Gastrocnemius medialis (tissue), 4 donors: ENCODE measurements around the gene ANKH. TPM values are rescaled to one million over a fixed set of nuclear protein-coding genes. Genes with fewer than 3 reads are reported as not detected.

ENCODE experiments used
- ATAC-seq, 2 donors: fragments of 150-250 bp; one replicate each; pipeline ENCODE4 v1.9.1; 2016
- DNase-seq, 2 donors: peaks; one replicate each; pipeline ENCODE4 v3.0.0-alpha.2; 2019
- H3K27ac ChIP-seq, 4 donors: fragments of 200-600 bp; sonication (generic); 1 replicate in 1 of 4; 2 replicates in 3 of 4; pipeline ENCODE4 v1.5.1; 2016 to 2018; ENCODE audit warnings: mild to moderate bottlenecking in 2 of 4, moderate library complexity in 1 of 4
- H3K27me3 ChIP-seq, 3 donors: fragments of 200-600 bp; sonication (generic) in 2 of 3; 1 replicate in 1 of 3; 2 replicates in 2 of 3; pipeline versions ENCODE4 v1.5.1 to v1.6.0; 2016 to 2019; ENCODE audit warnings: mild to moderate bottlenecking in 1 of 3, moderate library complexity in 1 of 3
- H3K36me3 ChIP-seq, 2 donors: fragments of 200-600 bp; sonication (generic) in 1 of 2; one replicate each; pipeline ENCODE4 v1.5.1; 2017 to 2018
- H3K4me1 ChIP-seq, 2 donors: fragments of 200-600 bp; sonication (generic) in 1 of 2; one replicate each; pipeline ENCODE4 v1.5.1; 2016 to 2017; ENCODE audit warnings: mild to moderate bottlenecking in 2 of 2
- H3K4me3 ChIP-seq, 4 donors: fragments of 200-600 bp; sonication (generic) in 3 of 4; 1 replicate in 1 of 4; 2 replicates in 3 of 4; pipeline ENCODE4 v1.5.1; 2016 to 2019; ENCODE audit warnings: mild to moderate bottlenecking in 2 of 4
- H3K9me3 ChIP-seq, 3 donors: fragments of 200-600 bp; sonication (generic) in 2 of 3; 1 replicate in 1 of 3; 2 replicates in 2 of 3; pipeline ENCODE4 v1.5.1; 2016 to 2019
- POLR2A ChIP-seq, 2 donors: fragments of 450-650 bp; IDR thresholded peaks; one replicate each; pipeline ENCODE4 v1.6.1; 2017; ENCODE audit warnings: antibody characterized with exemption in 2 of 2, mild to moderate bottlenecking in 2 of 2, moderate library complexity in 2 of 2
- in situ Hi-C, 4 donors: fragments of 200-750 bp; cut with MboI; loops; one replicate each; pipeline versions ENCODE4 v1.15.0 to v1.8.0; 2017; ENCODE audit warnings: low sequenced_read_pairs in 4 of 4
- intact Hi-C: fragments of 100-400 bp; cut with DNase I; formaldehyde crosslinking; loops from one replicate; pipeline ENCODE4 v1.15.1; 2023; ENCODE audit warnings: low total_unique reads
- total RNA-seq, 4 donors: library from RNA; depleted of rRNA; stranded (reverse); fragments of >200 nt; gene quantifications; one replicate each; pipeline versions ENCODE4 v1.1.0 to v1.2.3, GENCODE V29; 2016
- TF ChIP-seq, protein P1 (sequence below), 5 experiments: fragments of 450-650 bp in 3 of 5; fragments of 200-600 bp in 2 of 5; sonication (generic) in 2 of 5; IDR thresholded peaks in 4 of 5; conservative IDR thresholded peaks in 1 of 5; 1 replicate in 4 of 5; 2 replicates in 1 of 5; pipeline ENCODE4 v1.5.1; 2016 to 2019; ENCODE audit warnings: antibody characterized with exemption in 5 of 5, mild to moderate bottlenecking in 3 of 5, moderate library complexity in 3 of 5

The ANKH gene
- total RNA-seq, 4 donors from 2014 or later = 33.5 to 52.1 (median 36.0) TPM

DNA sequence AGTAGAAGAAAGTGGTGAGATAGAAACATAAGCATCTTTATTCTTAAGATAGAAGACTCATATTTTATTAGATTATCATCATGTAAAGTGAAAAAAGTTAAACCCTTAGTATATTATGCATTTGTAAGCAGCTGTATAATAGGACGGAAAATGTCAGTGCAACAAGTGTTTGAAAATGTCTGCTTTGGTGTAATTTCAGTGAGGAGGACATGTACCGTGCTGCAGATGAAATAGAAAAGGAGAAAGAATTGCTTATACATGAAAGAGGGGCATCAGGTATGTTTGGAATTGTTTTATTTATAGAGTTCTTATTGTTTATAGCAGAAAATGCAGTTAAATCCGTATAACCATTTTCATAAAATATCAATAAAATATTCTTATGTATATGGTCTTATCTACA, 198.1 kb downstream of the ANKH start:
- Histone ChIP-seq H3K4me3 (no peak overlapping the region), H3K9me3 (no peaks in the 10 kb centered on the region), H3K36me3 (no peaks in the 10 kb centered on the region), H3K27me3 (no peaks in the 10 kb centered on the region), H3K27ac (no peak overlapping the region), H3K4me1 (peaks cover 20 to 27% of the 10 kb centered on the region in 2 donors)
- ATAC-seq (no peak), DNase-seq (no peak)
- TF ChIP-seq POLR2A (IDR thresholded peaks at IDR 0.05) = no peak
- TF ChIP-seq, protein P1, sequence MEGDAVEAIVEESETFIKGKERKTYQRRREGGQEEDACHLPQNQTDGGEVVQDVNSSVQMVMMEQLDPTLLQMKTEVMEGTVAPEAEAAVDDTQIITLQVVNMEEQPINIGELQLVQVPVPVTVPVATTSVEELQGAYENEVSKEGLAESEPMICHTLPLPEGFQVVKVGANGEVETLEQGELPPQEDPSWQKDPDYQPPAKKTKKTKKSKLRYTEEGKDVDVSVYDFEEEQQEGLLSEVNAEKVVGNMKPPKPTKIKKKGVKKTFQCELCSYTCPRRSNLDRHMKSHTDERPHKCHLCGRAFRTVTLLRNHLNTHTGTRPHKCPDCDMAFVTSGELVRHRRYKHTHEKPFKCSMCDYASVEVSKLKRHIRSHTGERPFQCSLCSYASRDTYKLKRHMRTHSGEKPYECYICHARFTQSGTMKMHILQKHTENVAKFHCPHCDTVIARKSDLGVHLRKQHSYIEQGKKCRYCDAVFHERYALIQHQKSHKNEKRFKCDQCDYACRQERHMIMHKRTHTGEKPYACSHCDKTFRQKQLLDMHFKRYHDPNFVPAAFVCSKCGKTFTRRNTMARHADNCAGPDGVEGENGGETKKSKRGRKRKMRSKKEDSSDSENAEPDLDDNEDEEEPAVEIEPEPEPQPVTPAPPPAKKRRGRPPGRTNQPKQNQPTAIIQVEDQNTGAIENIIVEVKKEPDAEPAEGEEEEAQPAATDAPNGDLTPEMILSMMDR (IDR thresholded peaks at IDR 0.05 in 4 of 5, conservative IDR thresholded peaks at IDR 0.05 in 1 of 5) = no peak
- in situ Hi-C loops = loop anchor here in 1 of 4 donors (25.0 kb wide), 1 partner anchor 561 kb away; no protein-coding TSS in a partner anchor
- intact Hi-C loops = no loop called here

DNA sequence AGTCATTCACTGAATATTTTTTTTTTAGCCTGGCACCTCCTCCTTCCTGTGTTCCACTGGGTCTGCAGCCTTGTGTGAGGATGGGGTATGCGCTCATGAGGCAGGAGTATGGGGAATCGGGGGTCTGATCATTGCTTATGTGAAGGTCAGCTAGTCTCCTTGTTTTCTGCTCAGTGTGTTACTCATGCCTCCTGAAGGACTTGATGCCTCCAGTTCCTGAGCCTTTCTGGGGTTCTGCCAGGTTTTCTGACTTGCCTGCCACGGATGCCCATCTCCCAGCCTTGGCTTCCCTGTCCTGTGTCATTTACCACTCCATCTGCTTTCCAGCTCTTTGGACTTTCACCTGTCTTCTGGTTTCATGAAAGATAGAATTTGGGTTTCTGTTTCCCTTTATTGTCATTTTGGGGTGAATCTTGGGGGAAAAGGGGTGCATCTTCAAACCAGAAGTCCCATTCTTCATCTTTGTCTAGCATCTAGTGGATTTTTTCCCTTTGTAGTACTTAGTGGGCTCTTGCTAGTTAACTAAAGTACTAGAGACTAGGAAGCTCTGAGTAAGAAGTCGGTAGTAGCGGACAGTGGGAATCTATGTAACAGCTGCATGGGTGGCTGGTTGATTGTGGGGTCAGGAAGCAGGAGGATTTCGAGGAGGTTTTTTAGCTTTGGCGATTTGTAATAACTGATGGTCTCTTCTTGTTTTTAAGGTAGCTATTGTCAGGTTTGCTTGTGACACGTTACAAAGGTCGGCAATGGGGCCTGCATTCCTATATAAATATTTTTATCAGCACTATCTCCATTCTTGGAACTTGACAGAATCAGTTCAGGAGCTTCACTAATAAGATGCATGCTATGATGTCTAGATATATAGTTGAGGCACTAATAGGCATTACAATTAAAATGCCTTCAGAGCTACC, 198.8 kb downstream of the ANKH start:
- DNase-seq (no peak), ATAC-seq (no peak)
- no peak for TF ChIP-seq POLR2A (IDR thresholded peaks at IDR 0.05)
- TF ChIP-seq, protein P1 (IDR thresholded peaks at IDR 0.05 in 4 of 5, conservative IDR thresholded peaks at IDR 0.05 in 1 of 5) = no peak
- H3K4me3 ChIP-seq = no peak overlapping the region
- H3K27ac ChIP-seq = no peak overlapping the region
- H3K9me3 ChIP-seq = no peaks in the 10 kb centered on the region
- H3K4me1 ChIP-seq = peaks cover 14 to 21% of the 10 kb centered on the region in 2 donors
- in situ Hi-C loops = loop anchor here in 1 of 4 donors (25.0 kb wide), 1 partner anchor 560 kb away; no protein-coding TSS in a partner anchor
- H3K27me3 ChIP-seq = no peaks in the 10 kb centered on the region
- H3K36me3 ChIP-seq = no peaks in the 10 kb centered on the region
- intact Hi-C loops = no loop called here

DNA sequence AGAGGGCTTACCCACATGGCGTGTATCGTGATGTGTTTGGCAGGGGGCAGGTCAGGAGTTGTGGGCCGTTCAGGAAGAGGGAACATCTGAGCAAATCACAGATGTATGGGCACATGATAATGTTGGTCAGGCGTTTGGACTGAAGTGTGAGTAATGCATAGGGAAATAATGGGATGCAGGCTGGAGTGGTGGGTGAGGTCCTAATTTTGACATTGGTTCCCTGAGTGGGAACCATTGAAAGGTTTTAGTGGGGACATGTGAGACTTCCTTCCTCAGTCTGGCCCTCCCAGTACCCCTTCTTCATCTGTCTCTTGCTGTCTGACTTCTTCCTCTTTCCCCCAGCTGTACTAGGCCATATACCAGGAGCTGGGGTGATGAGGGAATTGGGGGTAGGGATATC, 199.5 kb downstream of the ANKH start:
- H3K27me3 ChIP-seq = no peaks in the 10 kb centered on the region
- no peaks in the 10 kb centered on the region for H3K9me3 ChIP-seq
- no peak for TF ChIP-seq POLR2A (IDR thresholded peaks at IDR 0.05)
- TF ChIP-seq, protein P1 (IDR thresholded peaks at IDR 0.05 in 4 of 5, conservative IDR thresholded peaks at IDR 0.05 in 1 of 5) = no peak
- ATAC-seq (no peak), DNase-seq (no peak)
- in situ Hi-C loops (loop anchor here in 1 of 4 donors (25.0 kb wide), 1 partner anchor 560 kb away; no protein-coding TSS in a partner anchor), intact Hi-C loops (no loop called here)
- no peak overlapping the region for H3K27ac ChIP-seq
- no peaks in the 10 kb centered on the region for H3K36me3 ChIP-seq
- no peak overlapping the region for H3K4me3 ChIP-seq
- H3K4me1 ChIP-seq = peaks cover 14 to 21% of the 10 kb centered on the region in 2 donors

DNA sequence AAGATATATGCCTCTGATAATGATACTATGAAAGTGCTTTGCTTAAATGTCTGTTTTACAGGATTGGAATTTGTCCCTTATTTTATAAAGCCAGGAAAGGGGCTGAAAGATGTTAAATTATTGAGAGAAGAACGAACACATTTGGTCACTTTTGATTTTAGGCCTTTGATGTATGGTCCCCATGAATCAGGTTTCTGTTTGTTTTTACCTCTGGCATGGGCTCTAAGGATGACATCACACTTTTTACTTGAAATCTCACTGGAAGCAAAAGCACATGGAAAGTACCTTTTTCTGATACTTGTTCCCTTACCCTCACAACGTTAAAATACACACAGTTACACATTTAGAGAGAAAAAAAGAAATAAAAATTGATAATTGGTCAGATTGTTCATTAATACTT, 200.2 kb downstream of the ANKH start:
- TF ChIP-seq, protein P1 (IDR thresholded peaks at IDR 0.05 in 4 of 5, conservative IDR thresholded peaks at IDR 0.05 in 1 of 5) = no peak
- TF ChIP-seq POLR2A (IDR thresholded peaks at IDR 0.05) = no peak
- Histone ChIP-seq H3K9me3 (no peaks in the 10 kb centered on the region), H3K27me3 (no peaks in the 10 kb centered on the region), H3K36me3 (no peaks in the 10 kb centered on the region), H3K4me1 (peaks cover 19 to 26% of the 10 kb centered on the region in 2 donors), H3K4me3 (no peak overlapping the region), H3K27ac (no peak overlapping the region)
- ATAC-seq = no peak
- no peak for DNase-seq
- in situ Hi-C loops (loop anchor here in 1 of 4 donors (25.0 kb wide), 1 partner anchor 559 kb away; no protein-coding TSS in a partner anchor), intact Hi-C loops (no loop called here)
